Naive B cell (primary cell): Measurements from ENCODE around the gene MSRB3. TPM values are rescaled to one million over a fixed set of nuclear protein-coding genes. Genes with fewer than 3 reads are reported as not detected.
"Not testable (repeated sequence)": the region's sequence is repeated elsewhere in the genome, so short reads cannot be mapped to it uniquely, and the experiment has no call there.

Experiments
- ATAC-seq, 2 donors: fragments of 150-1000 bp; cut with Tn5 transposase; 2 replicates each; pipeline ENCODE4 v1.10.0; 2021; ENCODE audit warnings: low read depth in 2 of 2, mild to moderate bottlenecking in 2 of 2, moderate library complexity in 2 of 2
- DNase-seq: peaks from one replicate; pipeline ENCODE4 v3.0.0; 2022
- H3K27ac Mint-ChIP-seq, 6 donors: one replicate each; pipeline ENCODE4 v1.8.0; 2020 to 2022; ENCODE audit warnings: mild to moderate bottlenecking in 6 of 6, mixed read lengths in 6 of 6, moderate library complexity in 5 of 6, inconsistent platforms in 2 of 6
- H3K27me3 Mint-ChIP-seq, 3 donors: one replicate each; pipeline ENCODE4 v1.8.0; 2021 to 2022; ENCODE audit warnings: mixed read lengths in 3 of 3, mild to moderate bottlenecking in 1 of 3
- H3K36me3 Mint-ChIP-seq, 2 donors: one replicate each; pipeline ENCODE4 v1.8.0; 2020 to 2022; ENCODE audit warnings: mixed read lengths in 2 of 2, inconsistent platforms in 1 of 2, mild to moderate bottlenecking in 1 of 2
- H3K4me1 Mint-ChIP-seq, 3 donors: one replicate each; pipeline ENCODE4 v1.8.0; 2020 to 2022; ENCODE audit warnings: mixed read lengths in 3 of 3, inconsistent platforms in 1 of 3, mild to moderate bottlenecking in 1 of 3, moderate library complexity in 1 of 3
- H3K4me3 Mint-ChIP-seq, 8 donors: one replicate each; pipeline ENCODE4 v1.8.0; 2020 to 2022; ENCODE audit warnings: mild to moderate bottlenecking in 8 of 8, mixed read lengths in 8 of 8, moderate library complexity in 8 of 8, inconsistent platforms in 2 of 8
- H3K9me3 Mint-ChIP-seq, 7 donors: one replicate each; pipeline ENCODE4 v1.8.0; 2020 to 2022; ENCODE audit warnings: mixed read lengths in 7 of 7, mild to moderate bottlenecking in 5 of 7, inconsistent platforms in 2 of 7, moderate library complexity in 1 of 7
- polyA plus RNA-seq, 6 donors: library from polyadenylated mRNA; unstranded; fragments of 300-500 nt; fragmentation: Illumina TruSeq; gene quantifications; one replicate each; pipeline ENCODE4 v1.2.3, GENCODE V29; 2021; ENCODE audit warnings: low read depth in 6 of 6

Gene MSRB3
- polyA plus RNA-seq, 6 donors from 2014 or later: 0.23 to 1.2 (median 0.47) TPM; not detected in 1

DNA sequence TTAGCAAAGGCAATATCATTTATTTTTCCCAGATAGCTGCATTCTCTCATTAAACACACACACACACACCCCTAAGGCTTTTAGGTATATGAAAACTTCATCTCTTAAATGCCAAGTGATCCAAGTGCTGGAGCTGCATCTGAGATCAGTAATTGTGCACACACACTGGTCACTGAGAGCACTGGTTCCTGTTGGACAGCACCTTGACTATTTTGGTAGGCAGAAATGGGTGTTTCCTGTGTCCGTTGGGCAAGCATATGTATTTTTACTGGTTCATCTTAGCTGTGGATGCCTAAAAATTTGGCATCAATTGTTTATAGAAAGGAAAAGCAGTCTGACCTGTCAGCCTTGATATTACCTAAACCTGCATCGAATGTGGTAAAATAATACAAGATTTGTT lies 182.5 kb downstream of the MSRB3 start:
- Mint-ChIP-seq H3K27ac (no peak overlapping the region), H3K4me1 (no peaks in the 10 kb centered on the region), H3K9me3 (peaks cover 0 to 3% (median 0%) of the 10 kb centered on the region in 7 donors), H3K27me3 (no peaks in the 10 kb centered on the region), H3K4me3 (no peak overlapping the region), H3K36me3 (no peaks in the 10 kb centered on the region)
- no peak for DNase-seq
- ATAC-seq: no peak

DNA sequence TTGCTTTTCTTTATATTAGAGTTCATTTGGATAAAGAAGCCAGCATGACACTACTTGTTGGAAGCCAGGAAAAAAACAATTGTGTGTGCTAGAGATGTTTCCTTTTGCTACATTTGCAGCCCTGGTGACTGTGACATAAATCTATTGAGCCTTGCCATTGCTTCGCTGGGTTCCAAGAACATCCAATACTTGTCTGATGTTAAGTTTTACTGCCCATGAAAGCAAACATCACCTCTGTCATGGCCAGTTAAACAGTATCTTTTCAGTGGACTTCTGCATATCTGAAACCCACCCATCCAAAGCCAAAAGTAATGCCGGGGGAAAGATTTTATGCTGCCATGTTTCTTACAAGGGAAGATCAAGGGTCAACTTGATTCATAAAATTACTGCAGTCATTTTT lies 184.0 kb downstream of the MSRB3 start:
- Mint-ChIP-seq H3K4me1 (no peaks in the 10 kb centered on the region), H3K27ac (no peak overlapping the region), H3K36me3 (no peaks in the 10 kb centered on the region), H3K9me3 (peaks cover 0 to 2% (median 0%) of the 10 kb centered on the region in 7 donors), H3K4me3 (no peak overlapping the region), H3K27me3 (no peaks in the 10 kb centered on the region)
- DNase-seq (no peak), ATAC-seq (no peak)

DNA sequence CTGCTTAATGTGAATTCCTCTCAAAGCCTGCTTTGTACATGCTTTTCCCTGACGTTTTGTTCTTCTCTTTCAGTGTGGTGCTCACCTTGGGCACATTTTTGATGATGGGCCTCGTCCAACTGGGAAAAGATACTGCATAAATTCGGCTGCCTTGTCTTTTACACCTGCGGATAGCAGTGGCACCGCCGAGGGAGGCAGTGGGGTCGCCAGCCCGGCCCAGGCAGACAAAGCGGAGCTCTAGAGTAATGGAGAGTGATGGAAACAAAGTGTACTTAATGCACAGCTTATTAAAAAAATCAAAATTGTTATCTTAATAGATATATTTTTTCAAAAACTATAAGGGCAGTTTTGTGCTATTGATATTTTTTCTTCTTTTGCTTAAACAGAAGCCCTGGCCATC lies 184.6 kb downstream of the MSRB3 start:
- Mint-ChIP-seq H3K36me3 (no peaks in the 10 kb centered on the region), H3K4me3 (no peak overlapping the region), H3K27me3 (no peaks in the 10 kb centered on the region), H3K9me3 (no peaks in the 10 kb centered on the region), H3K4me1 (no peaks in the 10 kb centered on the region), H3K27ac (no peak overlapping the region)
- ATAC-seq (no peak), DNase-seq (no peak)

DNA sequence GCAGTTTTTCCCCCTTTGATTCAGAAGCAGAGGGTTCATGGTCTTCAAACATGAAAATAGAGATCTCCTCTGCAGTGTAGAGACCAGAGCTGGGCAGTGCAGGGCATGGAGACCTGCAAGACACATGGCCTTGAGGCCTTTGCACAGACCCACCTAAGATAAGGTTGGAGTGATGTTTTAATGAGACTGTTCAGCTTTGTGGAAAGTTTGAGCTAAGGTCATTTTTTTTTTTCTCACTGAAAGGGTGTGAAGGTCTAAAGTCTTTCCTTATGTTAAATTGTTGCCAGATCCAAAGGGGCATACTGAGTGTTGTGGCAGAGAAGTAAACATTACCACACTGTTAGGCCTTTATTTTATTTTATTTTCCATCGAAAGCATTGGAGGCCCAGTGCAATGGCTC lies 185.1 kb downstream of the MSRB3 start:
- Mint-ChIP-seq H3K4me3 (no peak overlapping the region), H3K36me3 (no peaks in the 10 kb centered on the region), H3K4me1 (no peaks in the 10 kb centered on the region), H3K27me3 (no peaks in the 10 kb centered on the region), H3K27ac (no peak overlapping the region), H3K9me3 (no peaks in the 10 kb centered on the region)
- DNase-seq (no peak), ATAC-seq (no peak)

DNA sequence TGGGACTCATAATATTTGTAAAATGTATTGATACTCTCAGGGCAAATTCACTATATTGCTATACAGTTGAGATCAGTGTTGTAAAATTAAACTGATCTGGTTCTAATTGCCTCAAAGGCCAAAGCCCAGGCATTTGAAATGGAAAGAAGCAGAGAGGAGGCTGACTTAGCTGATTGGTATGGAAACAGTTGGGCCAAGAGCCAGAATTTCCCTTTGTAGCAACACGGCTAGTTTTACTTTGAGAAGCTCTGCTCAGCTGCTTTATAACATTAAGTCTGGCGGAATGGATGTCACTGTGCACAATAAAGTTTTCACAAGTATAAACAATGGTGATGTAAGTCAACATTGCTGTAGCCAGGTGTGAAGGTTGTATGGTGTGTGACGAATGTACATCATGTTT lies 186.4 kb downstream of the MSRB3 start:
- no peak overlapping the region for H3K27ac Mint-ChIP-seq
- H3K9me3 Mint-ChIP-seq: no peaks in the 10 kb centered on the region
- DNase-seq (no peak), ATAC-seq (no peak)
- no peaks in the 10 kb centered on the region for H3K27me3 Mint-ChIP-seq
- H3K4me1 Mint-ChIP-seq: no peaks in the 10 kb centered on the region
- H3K36me3 Mint-ChIP-seq: no peaks in the 10 kb centered on the region
- no peak overlapping the region for H3K4me3 Mint-ChIP-seq

DNA sequence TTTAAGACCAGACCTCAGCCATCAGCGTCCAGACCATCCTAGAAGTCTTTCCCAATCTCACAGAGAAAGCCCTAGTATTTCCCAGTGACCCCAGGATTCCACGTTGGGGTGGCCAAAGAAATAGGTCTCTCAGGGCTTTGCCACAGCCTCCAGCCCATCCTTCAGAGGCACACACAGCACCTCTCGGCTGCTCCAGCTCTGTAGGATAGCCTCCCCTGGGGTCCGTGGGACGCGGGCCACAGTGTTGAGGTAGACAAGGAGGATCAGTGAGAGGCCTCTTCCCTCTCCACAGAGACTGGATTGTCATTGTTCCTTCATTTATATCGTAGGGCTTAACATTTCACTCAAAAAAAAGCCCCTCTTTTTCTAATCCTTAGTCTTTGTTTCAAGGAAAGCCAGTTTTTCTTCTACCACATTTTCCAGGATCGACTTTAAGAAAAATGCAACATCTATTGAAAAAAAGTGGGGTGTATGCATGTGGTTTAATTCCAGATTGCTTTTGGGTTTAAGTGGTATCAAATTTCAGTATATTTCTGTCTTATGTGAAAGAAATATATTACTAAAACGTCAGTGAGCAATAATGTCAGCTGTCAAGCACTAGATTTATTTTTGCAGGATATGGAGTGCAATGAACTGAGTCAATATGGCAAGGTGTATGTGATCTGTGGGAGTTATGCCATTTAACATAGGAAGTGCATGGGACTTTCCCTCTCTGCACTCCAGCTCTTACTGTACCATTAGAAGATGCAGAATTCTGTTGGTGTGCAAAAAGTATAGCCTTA lies 187.5 kb downstream of the MSRB3 start:
- Mint-ChIP-seq H3K36me3 (no peaks in the 10 kb centered on the region), H3K4me1 (no peaks in the 10 kb centered on the region), H3K27ac (no peak overlapping the region), H3K27me3 (no peaks in the 10 kb centered on the region), H3K9me3 (no peaks in the 10 kb centered on the region), H3K4me3 (no peak overlapping the region)
- ATAC-seq (no peak), DNase-seq (no peak)

DNA sequence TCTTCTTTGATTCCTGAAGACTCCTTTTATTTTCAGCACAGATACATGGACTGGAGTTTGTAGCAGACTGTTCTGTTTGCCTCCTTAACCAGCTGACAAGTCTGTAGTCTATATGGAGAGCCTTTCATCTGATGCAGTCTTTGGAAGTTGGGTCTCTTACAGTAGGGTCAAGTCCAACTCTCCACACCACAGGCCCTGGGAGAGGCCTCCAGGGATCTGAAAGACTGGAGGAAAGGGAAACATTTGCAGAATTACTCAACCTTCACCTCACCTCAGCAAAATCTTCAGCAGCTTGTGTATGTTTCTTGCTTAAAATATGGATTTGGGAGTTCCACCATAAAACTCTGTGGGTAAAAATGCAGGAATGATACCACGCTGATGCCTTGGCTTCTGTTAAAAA lies 188.4 kb downstream of the MSRB3 start:
- Mint-ChIP-seq H3K9me3 (no peaks in the 10 kb centered on the region), H3K27ac (no peak overlapping the region), H3K4me1 (no peaks in the 10 kb centered on the region), H3K4me3 (no peak overlapping the region), H3K27me3 (no peaks in the 10 kb centered on the region), H3K36me3 (no peaks in the 10 kb centered on the region)
- DNase-seq: no peak
- no peak for ATAC-seq

DNA sequence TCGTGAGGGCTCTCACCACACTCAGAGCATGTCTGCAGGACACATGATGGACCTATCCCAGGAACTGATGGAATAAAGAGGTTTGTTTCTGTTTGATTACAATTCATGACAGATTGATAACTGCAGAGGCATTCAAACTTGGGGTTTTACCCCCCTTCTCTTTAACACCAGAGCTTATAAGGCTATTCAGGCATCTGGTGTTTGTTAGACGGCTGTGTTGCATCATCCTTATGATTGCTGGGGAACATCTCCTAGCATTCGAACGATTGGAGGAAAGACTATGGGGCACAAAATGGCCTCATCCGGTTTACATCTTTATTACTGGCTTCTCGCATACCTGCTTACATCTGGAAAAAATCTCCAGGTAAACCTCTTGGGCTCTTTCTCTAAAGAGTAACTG lies 191.8 kb downstream of the MSRB3 start:
- no peak overlapping the region for H3K4me3 Mint-ChIP-seq
- DNase-seq (no peak), ATAC-seq (no peak)
- no peaks in the 10 kb centered on the region for H3K4me1 Mint-ChIP-seq
- no peaks in the 10 kb centered on the region for H3K27me3 Mint-ChIP-seq
- no peak overlapping the region for H3K27ac Mint-ChIP-seq
- no peaks in the 10 kb centered on the region for H3K9me3 Mint-ChIP-seq
- no peaks in the 10 kb centered on the region for H3K36me3 Mint-ChIP-seq

DNA sequence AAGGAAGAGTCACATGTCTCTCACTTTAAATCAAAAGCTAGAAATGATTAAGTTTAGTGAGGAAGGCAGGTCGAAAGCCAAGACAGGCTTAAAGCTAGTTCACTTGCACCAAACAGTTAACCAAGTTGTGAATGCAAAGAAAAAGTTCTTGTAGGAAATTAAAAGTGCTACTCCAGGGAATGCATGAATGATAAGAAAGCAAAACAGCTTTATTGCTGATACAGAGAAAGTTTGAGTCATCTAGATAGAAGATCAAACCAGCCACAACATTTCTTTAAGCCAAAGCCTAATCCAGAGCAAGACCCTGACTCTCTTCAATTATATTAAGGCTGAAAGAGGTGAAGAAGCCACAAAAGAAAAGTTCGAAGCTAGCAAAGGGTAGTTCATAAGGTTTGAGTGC lies 193.6 kb downstream of the MSRB3 start:
- no peaks in the 10 kb centered on the region for H3K4me1 Mint-ChIP-seq
- no peak overlapping the region for H3K4me3 Mint-ChIP-seq
- peaks cover 0 to 4% (median 0%) of the 10 kb centered on the region in 3 donors for H3K27me3 Mint-ChIP-seq
- ATAC-seq (no peak), DNase-seq (no peak)
- no peaks in the 10 kb centered on the region for H3K36me3 Mint-ChIP-seq
- H3K27ac Mint-ChIP-seq: no peak overlapping the region
- H3K9me3 Mint-ChIP-seq: no peaks in the 10 kb centered on the region

DNA sequence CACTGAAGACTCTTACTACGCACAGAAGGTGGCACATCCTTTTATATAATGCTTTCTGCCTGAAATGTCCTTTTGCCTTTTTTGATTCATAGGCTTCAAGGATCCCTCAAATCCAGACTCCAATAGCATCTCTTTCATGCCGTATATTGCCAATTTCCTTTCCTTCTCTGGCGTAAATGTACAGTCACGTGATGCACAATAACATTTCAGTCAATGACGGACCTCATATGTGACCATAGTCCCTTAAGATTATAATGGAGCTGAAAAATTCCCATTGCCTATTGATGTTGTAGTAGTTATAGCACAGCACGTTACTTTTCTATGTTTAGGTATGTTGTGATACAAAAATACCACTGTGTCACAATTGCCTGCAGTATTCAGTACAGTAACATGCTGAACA lies 196.3 kb downstream of the MSRB3 start:
- no peak for ATAC-seq
- no peaks in the 10 kb centered on the region for H3K36me3 Mint-ChIP-seq
- peaks cover 0 to 4% (median 0%) of the 10 kb centered on the region in 3 donors for H3K27me3 Mint-ChIP-seq
- no peaks in the 10 kb centered on the region for H3K4me1 Mint-ChIP-seq
- no peak overlapping the region for H3K27ac Mint-ChIP-seq
- H3K4me3 Mint-ChIP-seq: no peak overlapping the region
- DNase-seq: no peak
- no peaks in the 10 kb centered on the region for H3K9me3 Mint-ChIP-seq

DNA sequence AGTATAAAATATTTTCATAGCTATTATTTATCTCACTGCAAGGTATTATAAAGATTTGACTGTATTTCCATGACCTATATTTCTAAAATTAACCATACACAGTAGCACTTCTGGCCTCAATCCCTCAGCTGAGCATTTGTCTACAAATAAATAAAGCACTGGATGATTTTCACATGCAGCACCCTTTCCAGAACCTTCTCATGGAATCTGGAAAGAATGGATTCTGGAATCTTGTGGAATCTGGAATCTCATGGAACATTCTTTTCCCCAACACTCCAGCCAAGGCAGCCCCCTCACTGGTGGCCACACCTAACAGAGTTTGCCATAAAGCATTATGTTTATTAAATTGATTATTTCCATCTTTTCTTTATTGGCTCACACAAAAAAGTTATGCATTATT lies 199.2 kb downstream of the MSRB3 start:
- Mint-ChIP-seq H3K27me3 (peaks cover 0 to 4% (median 0%) of the 10 kb centered on the region in 3 donors), H3K36me3 (peaks cover 0 to under 1% of the 10 kb centered on the region in 2 donors), H3K4me3 (no peak overlapping the region), H3K9me3 (peaks cover 2 to 13% (median 5%) of the 10 kb centered on the region in 7 donors), H3K4me1 (no peaks in the 10 kb centered on the region), H3K27ac (no peak overlapping the region)
- ATAC-seq: no peak
- DNase-seq: no peak

DNA sequence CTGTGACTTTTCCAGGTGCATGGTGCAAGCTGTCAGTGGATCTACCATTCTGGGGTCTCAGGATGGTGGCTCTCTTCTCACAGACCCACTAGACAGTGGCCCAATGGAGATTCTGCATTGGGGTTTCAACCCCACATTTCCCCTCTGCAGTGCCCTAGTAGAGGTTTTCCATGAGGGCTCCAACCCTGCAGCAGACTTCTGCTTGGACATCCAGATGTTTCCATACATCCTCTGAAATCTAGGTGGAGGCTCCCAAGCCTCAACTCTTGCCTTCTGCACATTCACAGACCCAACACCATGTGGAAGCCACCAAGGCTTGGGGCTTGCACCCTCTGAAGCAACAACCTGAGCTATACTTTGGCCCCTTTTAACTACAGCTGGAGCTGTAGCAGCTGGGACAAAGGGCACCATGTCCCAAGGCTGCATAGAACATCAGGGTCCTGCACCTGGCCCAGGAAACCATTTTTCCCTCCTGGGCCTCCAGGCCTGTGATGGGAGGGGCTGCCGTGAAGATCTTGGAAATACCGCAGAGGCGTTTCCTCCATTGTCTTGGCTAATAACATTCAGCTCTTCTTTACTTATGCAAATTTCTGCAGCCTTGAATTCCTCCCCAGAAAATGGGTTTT lies 205.5 kb downstream of the MSRB3 start:
- not testable (repeated sequence) for DNase-seq, H3K4me3 Mint-ChIP-seq, H3K27ac Mint-ChIP-seq, ATAC-seq, H3K27me3 Mint-ChIP-seq, H3K4me1 Mint-ChIP-seq
- peaks cover 8 to 13% of the 10 kb centered on the region in 2 donors for H3K36me3 Mint-ChIP-seq
- peaks cover 15 to 51% (median 32%) of the 10 kb centered on the region in 7 donors for H3K9me3 Mint-ChIP-seq

DNA sequence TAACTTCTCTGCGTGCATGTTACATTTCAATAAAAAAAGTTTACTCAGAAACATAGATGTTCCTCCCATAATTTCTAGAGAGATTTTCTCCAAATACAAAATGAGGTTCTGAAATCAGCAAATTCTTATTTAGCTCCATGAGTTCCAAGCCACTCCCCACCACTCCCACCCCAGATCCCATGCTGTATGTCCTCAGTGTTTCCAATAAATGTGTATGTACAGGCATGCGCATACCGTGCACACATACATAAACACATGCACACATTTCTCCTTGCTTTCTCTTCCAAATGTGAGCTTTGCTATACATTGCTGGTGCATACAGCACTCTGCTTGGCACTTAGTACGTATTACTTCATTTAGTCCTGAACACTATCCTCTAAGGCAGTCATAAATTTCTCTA lies 209.7 kb downstream of the MSRB3 start:
- no peak overlapping the region for H3K4me3 Mint-ChIP-seq
- H3K36me3 Mint-ChIP-seq: peaks cover 8% of the 10 kb centered on the region in 2 donors
- no peak overlapping the region for H3K27ac Mint-ChIP-seq
- peaks cover 0 to 5% (median 0%) of the 10 kb centered on the region in 3 donors for H3K27me3 Mint-ChIP-seq
- peaks cover 9 to 33% (median 26%) of the 10 kb centered on the region in 7 donors for H3K9me3 Mint-ChIP-seq
- H3K4me1 Mint-ChIP-seq: no peaks in the 10 kb centered on the region
- DNase-seq: no peak
- no peak for ATAC-seq

DNA sequence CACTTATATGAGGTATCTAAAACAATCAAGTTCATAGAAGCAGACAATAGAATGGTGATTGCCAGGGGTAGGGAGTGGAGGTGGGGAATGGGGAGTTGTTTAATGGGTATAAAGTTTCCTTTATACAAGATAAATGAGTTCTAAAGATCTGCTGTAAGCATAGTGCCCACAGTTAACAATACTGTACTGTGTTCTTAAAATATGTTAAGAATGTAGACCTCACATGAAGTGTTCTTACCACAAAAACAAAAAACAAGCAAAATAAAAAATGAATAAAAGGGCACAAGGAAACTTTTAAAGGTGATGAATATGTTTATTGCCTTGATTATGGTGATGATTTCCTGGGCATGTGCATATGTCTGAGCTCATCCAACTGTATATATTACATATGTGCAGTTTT lies 211.8 kb downstream of the MSRB3 start:
- H3K27me3 Mint-ChIP-seq: peaks cover 0 to 5% (median 0%) of the 10 kb centered on the region in 3 donors
- no peak for DNase-seq
- ATAC-seq: no peak
- no peaks in the 10 kb centered on the region for H3K4me1 Mint-ChIP-seq
- H3K27ac Mint-ChIP-seq: no peak overlapping the region
- H3K36me3 Mint-ChIP-seq: peaks cover under 1% of the 10 kb centered on the region in 2 donors
- peaks cover under 1 to 14% (median 9%) of the 10 kb centered on the region in 7 donors for H3K9me3 Mint-ChIP-seq
- no peak overlapping the region for H3K4me3 Mint-ChIP-seq
